Keratinocyte (primary cell): ENCODE results near the gene RHOT1.

ENCODE experiments used
- CTCF ChIP-seq, 3 experiments: IDR thresholded peaks in 1 of 3; conservative IDR thresholded peaks in 1 of 3; optimal IDR thresholded peaks in 1 of 3; 2 replicates in 2 of 3; 3 replicates in 1 of 3; pipeline versions ENCODE3 to v1.5.1; 2011; ENCODE audit warnings: low read length in 3 of 3, mild to moderate bottlenecking in 3 of 3, moderate library complexity in 2 of 3, control low read depth in 1 of 3, inconsistent platforms in 1 of 3; ENCODE audit not compliant: insufficient read depth in 2 of 3; ENCODE audit errors: extremely low read depth in 1 of 3
- EZH2 ChIP-seq: IDR thresholded peaks from one replicate; pipeline ENCODE4 v1.6.1; 2012; ENCODE audit warnings: inconsistent platforms, mild to moderate bottlenecking, low read length, moderate library complexity

GRCh38 chr17:32102172-32102571 is 40.1 kb upstream of the RHOT1 start:
- TF ChIP-seq CTCF (optimal IDR thresholded peaks at IDR 0.05 in 1 of 3, IDR thresholded peaks at IDR 0.05 in 1 of 3, conservative IDR thresholded peaks at IDR 0.05 in 1 of 3; ENCODE audit: extremely low read depth in 1 of 3, insufficient read depth in 2 of 3, low read length in 3 of 3): no peak
- no peak for TF ChIP-seq EZH2
